Caco-2 (cell line): Measurements from ENCODE around the gene PYGL. TPM values are rescaled to one million over a fixed set of nuclear protein-coding genes. Genes with fewer than 3 reads are reported as not detected.

Experiments
- BruUV-seq: library from RNA; stranded (reverse); fragments of 400-500 nt; replicated peaks from 2 replicates; lab custom pipeline; 2021; lab: Mats Ljungman, UMichigan
- CTCF ChIA-PET: fragments of 300-600 bp; sonication (Branson Sonifier 250); formaldehyde crosslinking; loops from one replicate; lab custom pipeline; 2022; ENCODE audit warnings: antibody characterized with exemption; lab: Charles Lee
- POLR2A ChIA-PET: fragments of 300-600 bp; sonication (Branson Sonifier 250); formaldehyde crosslinking; loops from one replicate; lab custom pipeline; 2022; ENCODE audit warnings: antibody characterized with exemption; lab: Charles Lee
- DNase-seq, 2 experiments: peaks; one replicate each; pipeline versions ENCODE4 v3.0.0 to v3.0.0-alpha.2; 2020 to 2022
- H3K27me3 ChIP-seq: replicated peaks from 2 replicates; pipeline ENCODE4 v1.6.0; 2011; ENCODE audit warnings: low read length; ENCODE audit not compliant: control insufficient read depth, insufficient read depth
- H3K36me3 ChIP-seq: 2 replicates; pipeline ENCODE4 v1.5.1; 2011; ENCODE audit warnings: low read length; ENCODE audit not compliant: control insufficient read depth, insufficient read depth
- H3K4me1 ChIP-seq: fragments of 250-450 bp; sonication (Bioruptor Pico); 2 replicates; pipeline ENCODE4 v1.5.1; 2020; ENCODE audit warnings: mild to moderate bottlenecking
- H3K4me3 ChIP-seq: 2 replicates; pipeline ENCODE4 v1.5.1; 2011; ENCODE audit warnings: low read depth, mild to moderate bottlenecking, control low read depth, low read length
- H3K9me3 ChIP-seq: fragments of 250-450 bp; sonication (Bioruptor Pico); 2 replicates; pipeline ENCODE4 v1.5.1; 2020; ENCODE audit warnings: mild to moderate bottlenecking, moderate library complexity
- H3K27ac Mint-ChIP-seq: one replicate; pipeline ENCODE4 v1.8.0; 2022; ENCODE audit warnings: mixed read lengths; ENCODE audit not compliant: unreplicated experiment
- H3K27me3 Mint-ChIP-seq: one replicate; pipeline ENCODE4 v1.8.0; 2022; ENCODE audit warnings: mixed read lengths; ENCODE audit not compliant: insufficient read depth, unreplicated experiment
- H3K36me3 Mint-ChIP-seq: one replicate; pipeline ENCODE4 v1.8.0; 2022; ENCODE audit warnings: mild to moderate bottlenecking, mixed read lengths; ENCODE audit not compliant: insufficient read depth, unreplicated experiment
- H3K4me1 Mint-ChIP-seq: one replicate; pipeline ENCODE4 v1.8.0; 2022; ENCODE audit warnings: low read depth, mixed read lengths; ENCODE audit not compliant: unreplicated experiment
- H3K4me3 Mint-ChIP-seq: one replicate; pipeline ENCODE4 v1.8.0; 2022; ENCODE audit warnings: mild to moderate bottlenecking, moderate library complexity, mixed read lengths; ENCODE audit not compliant: unreplicated experiment
- H3K9me3 Mint-ChIP-seq: one replicate; pipeline ENCODE4 v1.8.0; 2022; ENCODE audit warnings: mixed read lengths; ENCODE audit not compliant: unreplicated experiment
- intact Hi-C: fragments of 100-400 bp; cut with micrococcal nuclease; formaldehyde crosslinking; loops from one replicate; pipeline ENCODE4 v1.10.0; 2022; ENCODE audit not compliant: unreplicated experiment
- total RNA-seq: library from RNA; stranded (reverse); gene quantifications from 2 replicates; pipeline ENCODE4 v1.2.3, GENCODE V29; 2022
- TF ChIP-seq, protein P1 (sequence below), 2 experiments: fragments of 200-600 bp in 1 of 2; IDR thresholded peaks; 1 replicate in 1 of 2; 2 replicates in 1 of 2; pipeline versions ENCODE4 v1.5.1 to v1.8.0; 2011 to 2022; ENCODE audit warnings: antibody characterized with exemption in 1 of 2, control low read depth in 1 of 2, inconsistent platforms in 1 of 2, low read depth in 1 of 2, low read length in 1 of 2, mild to moderate bottlenecking in 1 of 2, moderate library complexity in 1 of 2; ENCODE audit not compliant: insufficient read depth in 1 of 2, severe bottlenecking in 1 of 2, unreplicated experiment in 1 of 2

PYGL gene
- total RNA-seq, 1 experiment from 2014 or later: 98.1 TPM

DNA sequence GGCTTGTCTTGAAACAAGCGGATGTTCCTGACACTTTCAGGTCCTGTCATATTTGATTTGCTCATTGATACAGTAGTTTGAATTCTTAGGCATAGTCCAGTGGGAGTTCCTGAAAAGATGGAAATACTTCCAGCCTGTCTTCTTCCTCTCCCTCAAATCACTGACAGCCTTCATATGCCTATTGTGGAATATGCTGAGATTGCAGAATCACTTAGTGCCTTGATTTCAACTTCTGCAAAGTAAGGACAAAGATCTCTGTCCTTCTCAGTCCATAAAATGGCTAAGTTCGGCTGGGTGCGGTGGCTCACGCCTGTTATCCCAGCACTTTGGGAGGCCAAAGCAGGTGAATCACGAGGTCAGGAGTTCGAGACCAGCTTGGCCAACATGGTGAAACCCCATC is 6.7 kb upstream of the PYGL start:
- peaks cover 13% of the 10 kb centered on the region for H3K4me1 Mint-ChIP-seq
- no peak overlapping the region for H3K4me3 ChIP-seq
- peaks cover 6% of the 10 kb centered on the region; the same call in 1 of the 2 replicates for H3K4me1 ChIP-seq
- BruUV-seq: no TSS peak
- intact Hi-C loops: no loop called here
- TF ChIP-seq, protein P1, sequence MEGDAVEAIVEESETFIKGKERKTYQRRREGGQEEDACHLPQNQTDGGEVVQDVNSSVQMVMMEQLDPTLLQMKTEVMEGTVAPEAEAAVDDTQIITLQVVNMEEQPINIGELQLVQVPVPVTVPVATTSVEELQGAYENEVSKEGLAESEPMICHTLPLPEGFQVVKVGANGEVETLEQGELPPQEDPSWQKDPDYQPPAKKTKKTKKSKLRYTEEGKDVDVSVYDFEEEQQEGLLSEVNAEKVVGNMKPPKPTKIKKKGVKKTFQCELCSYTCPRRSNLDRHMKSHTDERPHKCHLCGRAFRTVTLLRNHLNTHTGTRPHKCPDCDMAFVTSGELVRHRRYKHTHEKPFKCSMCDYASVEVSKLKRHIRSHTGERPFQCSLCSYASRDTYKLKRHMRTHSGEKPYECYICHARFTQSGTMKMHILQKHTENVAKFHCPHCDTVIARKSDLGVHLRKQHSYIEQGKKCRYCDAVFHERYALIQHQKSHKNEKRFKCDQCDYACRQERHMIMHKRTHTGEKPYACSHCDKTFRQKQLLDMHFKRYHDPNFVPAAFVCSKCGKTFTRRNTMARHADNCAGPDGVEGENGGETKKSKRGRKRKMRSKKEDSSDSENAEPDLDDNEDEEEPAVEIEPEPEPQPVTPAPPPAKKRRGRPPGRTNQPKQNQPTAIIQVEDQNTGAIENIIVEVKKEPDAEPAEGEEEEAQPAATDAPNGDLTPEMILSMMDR (IDR thresholded peaks at IDR 0.05; ENCODE audit: insufficient read depth in 1 of 2, low read depth in 1 of 2, low read length in 1 of 2, severe bottlenecking in 1 of 2, unreplicated experiment in 1 of 2): no peak
- H3K9me3 ChIP-seq: no peaks in the 10 kb centered on the region
- H3K9me3 Mint-ChIP-seq: no peaks in the 10 kb centered on the region
- no peak for DNase-seq
- POLR2A ChIA-PET: interaction anchor here (0.6 kb wide), 1 partner anchor 7 kb away, joined by 14 read pairs; no protein-coding TSS in a partner anchor
- no peaks in the 10 kb centered on the region for H3K36me3 ChIP-seq
- H3K27me3 ChIP-seq: no peaks in the 10 kb centered on the region
- no peak overlapping the region for H3K4me3 Mint-ChIP-seq
- H3K36me3 Mint-ChIP-seq: no peaks in the 10 kb centered on the region
- H3K27me3 Mint-ChIP-seq: no peaks in the 10 kb centered on the region
- CTCF ChIA-PET: no interaction called here
- no peak overlapping the region for H3K27ac Mint-ChIP-seq

DNA sequence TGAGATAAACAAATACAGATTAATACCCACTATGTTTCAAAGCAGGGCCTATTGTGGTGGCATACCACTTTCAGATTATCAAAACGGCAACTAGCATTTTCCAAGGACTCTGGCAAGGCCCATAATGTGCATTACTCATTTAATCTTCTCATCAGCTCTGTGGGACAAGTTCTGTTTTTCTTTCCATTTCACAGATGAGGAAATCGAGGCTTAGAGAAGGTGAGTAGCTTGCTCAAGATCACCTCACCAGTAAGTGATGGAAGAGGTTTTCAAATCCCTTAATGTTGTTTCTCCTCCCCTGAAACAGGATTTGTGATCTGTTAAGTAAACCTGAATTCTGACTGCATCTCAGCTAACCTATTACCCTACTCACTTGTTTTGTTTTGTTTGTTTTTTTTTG is 3.9 kb upstream of the PYGL start:
- POLR2A ChIA-PET: no interaction called here

DNA sequence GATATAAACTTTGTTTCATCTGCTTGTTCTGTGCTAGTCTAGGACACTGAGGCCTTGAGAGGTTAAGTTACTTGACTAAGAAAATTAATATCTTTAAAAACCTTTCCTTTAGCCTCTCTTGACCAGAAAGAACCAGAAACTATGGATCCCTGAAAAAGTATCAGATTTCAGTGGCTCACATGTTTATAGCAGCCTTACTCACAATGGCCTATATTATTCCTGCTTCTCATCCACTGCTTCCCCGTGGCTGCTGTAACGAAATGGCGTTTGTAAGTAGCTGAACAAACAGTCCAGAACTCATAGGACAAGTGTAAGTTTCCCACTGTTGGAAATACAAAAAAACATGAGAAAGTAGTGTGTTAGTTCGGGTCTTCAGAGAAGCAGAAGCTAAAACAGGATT is 3.2 kb upstream of the PYGL start:
- CTCF ChIA-PET: no interaction called here
- POLR2A ChIA-PET: no interaction called here
- no peaks in the 10 kb centered on the region for H3K36me3 Mint-ChIP-seq
- no peaks in the 10 kb centered on the region for H3K27me3 Mint-ChIP-seq
- BruUV-seq: no TSS peak
- no peak overlapping the region for H3K27ac Mint-ChIP-seq
- Histone ChIP-seq H3K4me1 (no peaks in the 10 kb centered on the region; the same call in 1 of the 2 replicates), H3K36me3 (no peaks in the 10 kb centered on the region), H3K4me3 (no peak overlapping the region), H3K9me3 (no peaks in the 10 kb centered on the region), H3K27me3 (no peaks in the 10 kb centered on the region)
- intact Hi-C loops: no loop called here
- H3K4me1 Mint-ChIP-seq: peaks cover 7% of the 10 kb centered on the region
- no peak overlapping the region for H3K4me3 Mint-ChIP-seq
- DNase-seq: no peak
- H3K9me3 Mint-ChIP-seq: no peaks in the 10 kb centered on the region
- TF ChIP-seq, protein P1 (IDR thresholded peaks at IDR 0.05; ENCODE audit: insufficient read depth in 1 of 2, low read depth in 1 of 2, low read length in 1 of 2, severe bottlenecking in 1 of 2, unreplicated experiment in 1 of 2): no peak

More for the DNA sequence above, 3.9 kb upstream of the PYGL start:
- H3K4me1 Mint-ChIP-seq: peaks cover 3% of the 10 kb centered on the region
- DNase-seq: no peak
- no peaks in the 10 kb centered on the region for H3K36me3 Mint-ChIP-seq
- CTCF ChIA-PET: no interaction called here
- Histone ChIP-seq H3K36me3 (no peaks in the 10 kb centered on the region), H3K9me3 (no peaks in the 10 kb centered on the region), H3K4me3 (no peak overlapping the region), H3K27me3 (no peaks in the 10 kb centered on the region), H3K4me1 (no peaks in the 10 kb centered on the region; the same call in 1 of the 2 replicates)
- no peak overlapping the region for H3K27ac Mint-ChIP-seq
- no peaks in the 10 kb centered on the region for H3K27me3 Mint-ChIP-seq
- no peaks in the 10 kb centered on the region for H3K9me3 Mint-ChIP-seq
- no peak overlapping the region for H3K4me3 Mint-ChIP-seq
- TF ChIP-seq, protein P1 (IDR thresholded peaks at IDR 0.05; ENCODE audit: insufficient read depth in 1 of 2, low read depth in 1 of 2, low read length in 1 of 2, severe bottlenecking in 1 of 2, unreplicated experiment in 1 of 2): no peak
- no TSS peak for BruUV-seq
- intact Hi-C loops: no loop called here
